ENCODE data around the gene BCAS1.

BCAS1 gene

GRCh38 chr20:54029176-54029575, 41.2 kb downstream of the BCAS1 start:
- Histone ChIP-seq H3K9me3 (ENCODE audit: severe bottlenecking) (no peaks in the 10 kb centered on the region), H3K27me3 (ENCODE audit: insufficient read depth, low read depth, severe bottlenecking) (peaks cover 90% of the 10 kb centered on the region), H3K27ac (no peak overlapping the region), H3K4me3 (ENCODE audit: low read depth, low read length) (no peak overlapping the region), H3K36me3 (no peaks in the 10 kb centered on the region)
- no peak for TF ChIP-seq CTCF (IDR thresholded peaks at IDR 0.05; ENCODE audit: low read depth, low read length)
- DNase-seq = no peak

GRCh38 chr20:54028276-54029011, 42.0 kb downstream of the BCAS1 start:
- no peak for DNase-seq
- H3K9me3 ChIP-seq (ENCODE audit: severe bottlenecking) = no peaks in the 10 kb centered on the region
- H3K4me3 ChIP-seq (ENCODE audit: low read depth, low read length) = no peak overlapping the region
- peaks cover 91% of the 10 kb centered on the region for H3K27me3 ChIP-seq (ENCODE audit: insufficient read depth, low read depth, severe bottlenecking)
- no peak for TF ChIP-seq CTCF (IDR thresholded peaks at IDR 0.05; ENCODE audit: low read depth, low read length)
- no peak overlapping the region for H3K27ac ChIP-seq
- no peaks in the 10 kb centered on the region for H3K36me3 ChIP-seq

- Histone ChIP-seq H3K36me3 (no peaks in the 10 kb centered on the region), H3K4me3 (ENCODE audit: low read depth, low read length) (no peak overlapping the region), H3K9me3 (ENCODE audit: severe bottlenecking) (no peaks in the 10 kb centered on the region), H3K27ac (no peak overlapping the region), H3K27me3 (ENCODE audit: insufficient read depth, low read depth, severe bottlenecking) (peaks cover 92% of the 10 kb centered on the region)
- DNase-seq = no peak
- no peak for TF ChIP-seq CTCF (IDR thresholded peaks at IDR 0.05; ENCODE audit: low read depth, low read length)
Observed at GRCh38 chr20:54027704-54028103, 42.7 kb downstream of the BCAS1 start.

- no peaks in the 10 kb centered on the region for H3K36me3 ChIP-seq
- H3K4me3 ChIP-seq (ENCODE audit: low read depth, low read length) = no peak overlapping the region
- H3K27ac ChIP-seq = no peak overlapping the region
- peaks cover 92% of the 10 kb centered on the region for H3K27me3 ChIP-seq (ENCODE audit: insufficient read depth, low read depth, severe bottlenecking)
- no peak for TF ChIP-seq CTCF (IDR thresholded peaks at IDR 0.05; ENCODE audit: low read depth, low read length)
- no peak for DNase-seq
- no peaks in the 10 kb centered on the region for H3K9me3 ChIP-seq (ENCODE audit: severe bottlenecking)
Observed at GRCh38 chr20:54026295-54027064, 43.9 kb downstream of the BCAS1 start.

- Histone ChIP-seq H3K36me3 (no peaks in the 10 kb centered on the region), H3K27ac (no peak overlapping the region), H3K4me3 (ENCODE audit: low read depth, low read length) (no peak overlapping the region), H3K27me3 (ENCODE audit: insufficient read depth, low read depth, severe bottlenecking) (peaks cover 92% of the 10 kb centered on the region), H3K9me3 (ENCODE audit: severe bottlenecking) (no peaks in the 10 kb centered on the region)
- TF ChIP-seq CTCF (IDR thresholded peaks at IDR 0.05; ENCODE audit: low read depth, low read length) = no peak
- DNase-seq = no peak
Observed at GRCh38 chr20:54025251-54025771, 45.1 kb downstream of the BCAS1 start.

All from WERI-Rb-1 (cell line).